Measurements from ENCODE around the gene SHE. TPM values are rescaled to one million over a fixed set of nuclear protein-coding genes. Genes with fewer than 3 reads are reported as not detected.
"Not testable (repeated sequence)": the region's sequence is repeated elsewhere in the genome, so short reads cannot be mapped to it uniquely, and the experiment has no call there.

Gene SHE
- polyA plus RNA-seq (2014; cell fraction: cytosol; rRNA removed), result not detected in 2 replicates
- polyA plus RNA-seq (2014; cell fraction: nucleus; rRNA removed), result not detected in 2 replicates

GRCh38 chr1:154502066-154502743 lies at the start of gene SHE, which contains the start of gene TDRD10:
Gene SHE (minus strand): TSS chr1:154502412. CDS start chr1:154502026, 386 bp downstream.
Gene TDRD10 (plus strand): TSS chr1:154502219. CDS start chr1:154506904, 4,685 bp downstream.
- DNase-seq (ENCODE audit: low spot score), result no peak

- DNase-seq (ENCODE audit: low spot score), result no peak
These were observed 49.3 kb upstream of the SHE start for GRCh38 chr1:154551474-154551873.

GRCh38 chr1:154550657-154551056 lies 48.4 kb upstream of the SHE start:
- DNase-seq (ENCODE audit: low spot score), result no peak

- no peak for DNase-seq (ENCODE audit: low spot score)
These were observed 47.9 kb upstream of the SHE start for GRCh38 chr1:154550070-154550469.

GRCh38 chr1:154549202-154549770 lies 47.1 kb upstream of the SHE start:
- no peak for DNase-seq (ENCODE audit: low spot score)

- no peak for DNase-seq (ENCODE audit: low spot score)
These were observed 45.8 kb upstream of the SHE start for GRCh38 chr1:154548028-154548427.

GRCh38 chr1:154547105-154547732 lies 45.0 kb upstream of the SHE start:
- DNase-seq (ENCODE audit: low spot score), result no peak

- DNase-seq (ENCODE audit: low spot score), result peak; percentile 70
These were observed 44.3 kb upstream of the SHE start for GRCh38 chr1:154546264-154547063.

GRCh38 chr1:154541231-154541630 lies 39.0 kb upstream of the SHE start:
- no peak for DNase-seq (ENCODE audit: low spot score)

- DNase-seq (ENCODE audit: low spot score), result no peak
These were observed 37.6 kb upstream of the SHE start for GRCh38 chr1:154539486-154540483.

- no peak for DNase-seq (ENCODE audit: low spot score)
These were observed 34.4 kb upstream of the SHE start for GRCh38 chr1:154536570-154536969.

- DNase-seq (ENCODE audit: low spot score), result peak; percentile 65
These were observed 32.0 kb upstream of the SHE start for GRCh38 chr1:154533952-154534844.

- not testable (repeated sequence) for DNase-seq (ENCODE audit: low spot score)
These were observed 29.7 kb upstream of the SHE start for GRCh38 chr1:154531950-154532349.

- DNase-seq (ENCODE audit: low spot score), result no peak
These were observed 27.1 kb upstream of the SHE start for GRCh38 chr1:154529308-154529707.

- no peak for DNase-seq (ENCODE audit: low spot score)
These were observed 25.0 kb upstream of the SHE start for GRCh38 chr1:154527192-154527591.

GRCh38 chr1:154524881-154525280 lies 22.7 kb upstream of the SHE start:
- no peak for DNase-seq (ENCODE audit: low spot score)

GRCh38 chr1:154521695-154522094 lies 19.5 kb upstream of the SHE start:
- no peak for DNase-seq (ENCODE audit: low spot score)

- DNase-seq (ENCODE audit: low spot score), result no peak
These were observed 18.1 kb upstream of the SHE start for GRCh38 chr1:154520333-154520732.

GRCh38 chr1:154519591-154519991 lies 17.4 kb upstream of the SHE start:
- DNase-seq (ENCODE audit: low spot score), result no peak

GRCh38 chr1:154517661-154518060 lies 15.4 kb upstream of the SHE start:
- DNase-seq (ENCODE audit: low spot score), result no peak
